GDM1 (cell line): ENCODE measurements around the gene SMIM36.
"Not testable (repeated sequence)": the region's sequence is repeated elsewhere in the genome, so short reads cannot be mapped to it uniquely, and the experiment has no call there.

Source experiments
- DNase-seq: peaks from one replicate; lab custom pipeline; 2025; lab: John Stamatoyannopoulos, UW

The SMIM36 gene

DNA sequence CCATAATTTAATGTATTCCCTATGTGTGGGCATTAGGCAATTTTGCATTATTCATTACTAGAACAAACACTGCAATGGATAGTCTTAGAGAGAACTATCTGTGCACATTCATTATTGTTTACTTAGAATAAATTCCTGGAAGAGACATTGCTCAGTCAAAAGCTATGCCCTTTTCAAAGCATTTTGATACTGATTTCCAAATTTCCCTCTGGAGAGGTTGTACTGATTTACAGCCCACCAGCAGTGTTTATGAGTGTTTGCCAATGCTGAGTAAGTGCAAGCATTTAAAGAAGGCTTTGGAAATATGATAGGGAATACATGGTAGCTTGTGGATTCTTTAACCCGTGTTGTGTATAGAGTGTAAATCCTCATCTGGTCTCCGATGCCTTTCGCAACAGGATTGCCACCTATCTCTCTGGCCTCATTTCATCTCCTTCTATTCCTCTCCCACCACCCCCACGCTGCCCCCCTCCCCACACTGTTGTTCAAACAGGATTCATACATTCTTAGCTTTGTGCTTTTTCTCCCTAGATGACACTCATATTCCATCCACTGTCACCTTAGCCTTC is 56.3 kb downstream of the SMIM36 start:
- no peak for DNase-seq

DNA sequence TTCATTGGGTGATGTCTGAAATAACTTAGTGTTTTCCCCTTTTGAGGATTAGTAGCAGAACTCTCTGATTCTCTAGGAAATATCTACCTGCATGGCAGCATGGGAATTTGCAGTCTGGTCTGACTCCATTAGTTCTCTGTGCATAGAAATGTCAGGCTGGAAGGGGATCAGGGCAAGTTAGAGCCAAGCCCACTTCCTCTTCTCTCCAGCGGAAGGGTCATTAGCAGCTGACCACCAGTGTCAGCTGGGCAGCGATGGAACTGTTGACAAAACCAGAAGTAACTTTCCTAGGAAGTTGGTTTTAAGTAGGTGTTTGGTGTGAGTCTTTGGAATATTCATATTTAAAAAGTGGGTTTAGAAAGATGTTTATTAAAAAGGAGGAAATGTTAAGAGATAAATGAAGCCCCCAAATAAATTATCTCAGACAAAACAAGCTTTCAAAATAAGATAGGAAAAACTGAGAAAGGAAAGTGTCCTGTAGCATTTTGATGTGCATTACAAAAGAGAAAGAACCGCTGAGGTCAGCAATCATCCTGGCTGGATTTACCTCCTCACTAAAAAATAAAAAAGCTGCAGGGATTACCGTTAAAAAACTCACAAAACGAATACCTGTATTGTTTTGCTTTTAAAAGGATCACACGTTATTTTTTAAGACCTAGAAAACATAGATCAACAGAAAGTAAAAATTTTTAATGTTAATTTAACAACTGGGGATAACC is 57.3 kb downstream of the SMIM36 start:
- no peak for DNase-seq

DNA sequence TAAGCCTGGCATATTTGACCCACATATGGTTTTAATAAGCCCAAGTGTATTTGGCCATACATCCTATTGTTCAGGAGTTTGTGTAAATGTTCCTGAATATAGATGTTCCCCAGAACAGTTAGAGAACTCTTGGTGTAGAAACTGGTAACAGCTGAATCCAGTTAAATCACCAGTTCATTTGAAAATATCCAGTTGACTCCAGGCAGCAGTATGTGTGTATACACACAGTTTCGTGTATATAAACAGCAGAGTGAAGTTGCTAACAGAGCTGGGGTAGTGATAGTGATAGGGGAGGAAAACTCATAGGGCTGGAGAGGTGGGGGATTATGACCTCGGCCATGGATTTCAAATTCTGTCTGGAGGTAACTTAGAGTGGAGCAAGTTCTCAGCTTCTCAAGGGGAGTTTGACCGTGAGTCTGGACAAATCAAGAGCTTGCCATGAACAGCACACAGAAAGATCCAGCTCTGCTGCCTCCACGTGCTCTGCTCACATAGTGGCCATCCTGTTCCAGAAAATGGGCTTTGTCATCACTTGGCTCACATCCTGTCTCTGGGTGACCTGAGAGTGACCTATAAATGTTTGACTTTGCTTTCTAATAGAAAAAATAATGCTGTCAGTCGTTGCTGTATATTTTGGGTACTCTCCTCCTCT is 59.0 kb downstream of the SMIM36 start:
- no peak for DNase-seq

DNA sequence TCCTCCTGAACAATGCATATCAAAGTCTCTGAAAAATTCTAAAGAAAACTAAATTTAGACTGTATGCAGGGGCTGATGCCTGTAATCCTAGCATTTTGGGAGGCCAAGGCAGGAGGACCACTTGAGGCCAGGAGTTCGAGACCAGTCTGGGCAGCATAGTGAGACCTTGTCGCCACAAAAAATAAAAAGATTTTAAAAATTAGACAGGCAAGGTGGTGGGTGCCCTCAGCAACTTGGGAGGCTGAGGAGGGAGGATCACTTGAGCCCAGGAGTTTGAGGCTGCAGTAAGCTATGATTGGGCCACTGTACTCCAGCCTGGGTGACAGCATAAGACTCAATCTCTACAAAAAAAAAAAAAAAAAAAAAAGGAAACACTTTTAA is 59.5 kb downstream of the SMIM36 start:
- DNase-seq = no peak

DNA sequence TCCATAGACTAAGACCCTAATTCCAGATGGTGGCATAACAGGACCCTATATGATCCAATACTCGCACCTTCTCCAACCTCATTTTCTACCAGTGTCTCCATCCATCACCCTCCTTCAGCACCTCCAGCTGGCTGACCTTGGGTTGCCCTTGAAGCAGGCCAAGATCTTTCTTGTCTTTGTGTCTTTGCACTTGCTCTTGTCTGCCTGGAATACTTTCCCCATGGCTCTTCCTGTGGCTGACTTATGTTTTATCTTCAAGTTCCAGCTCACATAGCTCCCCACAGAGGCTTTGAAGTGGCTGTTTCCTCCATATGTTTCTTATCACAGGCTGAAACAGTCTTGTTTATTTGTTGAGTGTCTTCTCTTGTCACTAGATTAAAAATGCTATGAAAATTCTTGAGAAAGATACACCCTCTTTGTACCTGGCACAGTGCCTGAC is 60.0 kb downstream of the SMIM36 start:
- DNase-seq = no peak

DNA sequence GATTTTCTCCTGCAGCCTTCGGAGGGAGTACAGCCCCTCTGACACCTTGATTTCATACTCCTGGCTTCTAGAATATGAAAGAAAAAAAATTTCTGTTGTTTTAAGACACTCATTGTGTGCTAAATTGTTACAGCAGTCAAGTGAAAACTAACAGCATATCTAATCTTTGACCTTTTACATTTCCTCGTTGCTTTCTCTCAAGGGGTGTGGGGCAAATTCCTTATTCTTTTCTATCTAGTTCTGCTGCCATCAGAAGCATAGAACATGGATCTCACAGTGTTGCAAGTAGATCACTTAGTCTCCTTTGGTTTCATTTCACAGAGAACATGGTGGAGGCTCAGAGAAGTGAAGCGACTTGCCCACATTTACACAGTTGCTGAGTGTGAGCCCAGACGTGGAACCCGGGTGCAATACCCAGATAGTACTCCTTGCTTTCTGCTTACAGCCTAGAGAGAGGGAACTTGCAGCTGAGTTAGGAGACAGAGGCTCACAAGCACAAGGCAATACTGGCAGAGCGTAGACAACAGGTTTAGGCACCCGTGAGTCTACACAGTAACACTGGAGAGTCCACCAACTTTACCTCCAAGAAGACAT is 60.9 kb downstream of the SMIM36 start:
- no peak for DNase-seq

DNA sequence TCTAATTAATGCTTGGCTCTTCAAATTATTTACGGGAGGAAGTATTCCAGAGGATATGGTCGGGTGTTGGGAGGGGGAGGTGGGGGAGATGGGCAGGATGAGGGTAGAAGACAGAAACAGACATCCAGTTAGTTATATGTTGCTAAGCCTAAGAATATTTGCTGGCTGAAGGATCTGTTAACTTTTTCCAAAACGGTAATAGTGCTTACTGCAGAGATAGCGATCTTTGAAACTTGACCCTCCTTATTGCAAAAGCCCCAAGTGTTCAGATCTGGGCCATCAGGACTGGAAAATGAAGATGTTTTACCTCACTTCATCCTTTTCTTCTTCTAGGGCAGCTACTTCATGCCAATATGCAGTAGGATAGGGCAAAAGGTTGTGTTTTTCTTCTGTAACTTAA is 62.6 kb downstream of the SMIM36 start:
- DNase-seq = no peak

DNA sequence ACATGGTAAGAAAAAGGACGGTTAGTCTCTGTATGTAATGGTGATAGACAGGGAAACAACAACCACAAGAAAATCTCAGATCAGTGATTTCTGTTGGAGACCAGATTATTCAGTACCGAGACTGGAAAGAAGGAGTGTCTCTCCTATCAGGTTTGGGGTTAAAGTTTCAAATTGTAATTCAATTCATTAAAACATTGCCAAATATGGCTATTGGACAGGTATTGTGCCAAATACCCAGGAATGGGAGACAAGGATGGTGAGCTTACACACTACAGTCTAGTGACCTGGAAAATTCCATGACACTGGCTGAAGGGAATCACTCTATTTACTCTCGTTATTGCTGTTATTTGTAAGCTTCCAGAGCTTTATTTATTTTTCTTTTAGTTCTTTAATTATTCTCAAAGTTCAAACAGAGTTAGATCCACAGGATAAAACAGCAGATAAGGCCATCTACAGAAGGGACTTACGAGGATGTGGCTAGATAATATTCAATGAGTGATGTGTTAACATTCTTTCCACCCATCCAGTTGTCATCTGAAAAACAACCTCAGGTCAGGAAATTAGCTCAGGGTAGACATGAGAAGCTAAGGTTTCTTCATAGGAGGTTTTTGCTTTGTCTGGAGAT is 64.6 kb downstream of the SMIM36 start:
- DNase-seq = no peak

DNA sequence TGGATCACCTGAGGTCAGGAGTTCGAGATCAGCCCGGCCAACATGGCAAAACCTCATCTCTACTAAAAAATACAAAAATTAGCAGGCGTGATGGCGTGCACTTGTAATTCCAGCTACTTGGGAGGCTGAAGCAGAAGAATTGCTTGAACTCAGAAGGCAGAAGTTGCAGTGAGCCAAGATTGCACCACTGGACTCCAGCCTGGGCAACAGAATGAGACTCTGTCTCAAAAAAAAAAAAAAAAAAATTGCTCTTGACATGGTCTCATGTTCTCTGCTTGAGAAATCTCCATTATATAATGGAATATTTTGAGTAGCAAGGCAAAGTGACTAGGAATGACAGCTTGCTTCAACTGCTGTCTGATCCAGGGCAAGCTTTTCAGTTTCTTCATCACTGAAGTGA is 65.2 kb downstream of the SMIM36 start:
- DNase-seq = not testable (repeated sequence)

DNA sequence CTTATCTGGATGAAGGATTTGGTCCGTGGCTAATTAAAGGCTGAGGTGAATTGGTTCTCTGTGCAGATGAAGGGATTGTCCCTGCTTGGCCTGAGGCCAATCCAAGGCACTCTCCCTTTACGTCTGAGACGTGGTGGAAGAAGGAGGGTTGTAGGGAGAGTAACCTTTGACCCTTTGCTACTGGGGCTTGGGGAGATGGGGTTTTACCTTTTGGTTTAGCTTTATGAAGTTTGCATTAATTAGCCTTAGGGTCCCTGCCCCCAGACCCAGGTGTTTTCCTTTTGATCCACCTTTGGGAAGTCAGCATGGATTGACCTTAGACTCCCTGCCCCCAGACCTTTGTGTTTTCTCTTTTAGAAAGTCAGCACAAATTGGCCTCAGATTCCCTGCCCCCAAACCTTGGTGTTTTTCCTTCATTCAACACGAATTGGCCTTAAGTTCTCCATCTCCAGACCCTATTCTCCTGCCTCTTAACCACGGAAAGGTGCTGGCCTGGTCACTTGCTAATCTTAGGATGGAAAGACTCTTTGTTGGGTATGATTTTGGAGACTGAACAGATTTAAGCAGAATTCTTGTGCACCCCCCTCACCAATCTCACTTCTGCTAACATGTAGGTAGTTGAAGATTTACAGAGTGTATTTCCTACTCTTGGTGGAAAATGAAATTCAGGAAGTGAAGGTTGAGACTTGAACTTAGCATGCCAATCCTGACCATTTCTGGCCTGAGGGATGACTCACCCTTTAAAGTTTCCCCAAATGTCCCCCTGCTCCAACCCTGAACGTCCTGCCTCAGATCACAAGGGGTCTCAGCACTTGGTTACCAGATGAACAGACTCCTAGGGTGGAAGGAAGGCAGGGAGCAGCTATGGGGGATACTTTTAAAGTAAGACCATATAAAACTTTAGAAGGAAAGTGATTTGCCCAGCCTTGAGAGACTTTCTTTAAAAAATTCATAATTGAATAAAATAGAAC is 66.5 kb downstream of the SMIM36 start:
- no peak for DNase-seq

DNA sequence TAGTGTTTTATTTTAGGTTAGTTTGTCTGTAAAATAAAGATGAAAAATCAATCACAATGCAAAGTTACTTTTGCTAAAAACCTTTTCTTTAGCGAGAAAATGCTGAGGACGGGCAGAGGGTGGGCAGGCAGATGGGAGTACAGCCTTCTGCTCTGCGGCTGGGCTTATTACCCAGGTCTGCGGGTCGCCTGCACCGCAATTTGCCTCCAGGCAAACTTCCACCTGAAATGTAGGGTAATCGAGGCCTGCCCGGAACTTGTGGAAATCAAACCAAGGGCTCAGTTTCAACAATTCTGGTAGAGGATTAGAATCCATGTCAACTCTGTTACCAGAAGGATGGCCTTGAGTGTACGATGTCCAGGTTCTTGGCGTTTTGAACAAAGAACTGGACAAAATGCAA is 67.3 kb downstream of the SMIM36 start:
- no peak for DNase-seq

DNA sequence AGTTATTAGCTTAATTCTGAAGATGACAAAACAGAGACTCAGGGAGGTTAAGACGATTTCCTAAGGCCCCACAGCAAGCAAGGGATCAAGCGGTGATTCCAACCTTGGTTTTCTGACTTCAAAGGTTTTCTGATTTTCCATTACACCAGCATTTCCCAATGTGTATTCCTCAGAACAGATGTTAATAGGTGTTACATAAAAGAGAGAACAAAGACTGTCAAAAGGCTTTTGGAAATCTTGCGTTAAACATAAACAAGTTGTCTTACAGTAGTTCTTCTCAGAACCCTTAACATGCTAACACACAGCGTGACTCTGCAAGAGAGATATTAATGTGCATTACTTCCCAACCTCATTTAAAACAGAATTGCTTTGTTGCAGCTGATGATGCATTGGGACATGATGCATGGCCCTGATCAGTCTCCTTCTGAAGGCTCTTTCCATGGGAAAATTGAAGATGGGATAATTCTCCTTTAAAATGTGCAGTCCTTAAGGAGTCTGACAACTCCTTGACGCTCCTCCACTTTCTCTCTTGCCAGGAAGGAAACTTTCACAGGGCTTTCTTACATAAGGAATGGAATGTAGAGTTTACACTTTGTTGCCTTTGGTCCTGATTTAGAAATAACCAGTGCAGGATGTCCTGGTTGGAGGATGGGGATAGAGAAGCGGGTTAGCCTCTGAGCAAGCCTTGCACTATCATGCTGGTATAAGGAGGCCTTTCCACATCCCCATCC is 68.1 kb downstream of the SMIM36 start:
- no peak for DNase-seq

DNA sequence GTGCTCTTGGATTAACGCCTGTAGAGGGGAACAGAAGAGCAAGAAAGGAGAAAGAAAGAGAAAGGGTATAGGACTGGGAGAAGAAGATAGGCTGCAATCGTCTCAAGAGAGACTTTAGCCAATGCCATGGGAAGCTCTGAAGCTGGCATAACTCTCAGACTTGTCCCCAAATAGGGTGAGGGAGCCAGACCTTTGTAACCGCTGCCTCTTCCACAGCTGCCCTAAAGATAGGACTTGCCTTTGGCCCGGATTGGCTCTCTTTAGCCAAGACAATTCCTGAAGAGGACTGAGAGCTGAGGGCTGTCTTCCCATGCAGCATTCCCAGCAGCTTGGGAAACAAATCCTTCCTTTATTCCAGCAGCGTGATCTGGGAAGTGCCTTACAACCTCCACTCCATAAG is 68.8 kb downstream of the SMIM36 start:
- no peak for DNase-seq

DNA sequence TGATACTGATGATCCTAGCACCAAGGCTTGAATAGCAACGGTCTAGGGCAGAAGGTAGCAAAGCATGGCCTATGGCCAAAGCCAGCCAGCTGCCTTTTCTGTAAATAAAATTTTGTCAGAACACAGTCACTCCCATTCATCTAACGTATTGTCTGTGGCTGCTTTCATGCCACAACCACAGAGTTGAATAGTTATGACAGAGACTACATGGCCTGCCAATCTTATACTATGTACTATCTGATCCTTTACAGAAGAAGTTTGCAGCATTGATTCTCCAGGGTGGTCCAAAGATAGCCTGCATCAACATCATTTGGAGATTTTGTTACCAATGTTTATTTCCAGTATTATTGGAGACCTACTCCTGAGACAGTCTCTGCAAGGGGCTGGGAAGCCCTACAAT is 69.7 kb downstream of the SMIM36 start:
- DNase-seq = no peak

DNA sequence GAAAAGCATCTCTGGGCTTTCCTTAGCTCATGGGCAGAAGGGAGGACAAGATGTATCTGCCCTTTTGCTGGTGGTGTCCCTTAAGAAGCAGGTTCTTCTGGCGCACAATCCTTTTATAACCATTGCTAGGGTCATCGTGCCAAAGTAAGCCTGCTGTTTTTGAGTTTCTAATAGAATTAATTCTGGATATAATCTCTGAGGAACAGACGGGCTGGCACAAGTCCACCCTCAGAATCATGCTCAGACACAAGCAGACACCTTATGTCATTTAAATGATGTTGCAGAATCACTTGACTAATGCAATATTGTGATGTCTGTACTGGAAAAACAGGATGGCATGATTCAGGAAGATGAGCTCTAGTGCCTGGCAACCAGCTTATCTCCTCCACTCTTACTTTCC is 70.9 kb downstream of the SMIM36 start:
- DNase-seq = no peak

DNA sequence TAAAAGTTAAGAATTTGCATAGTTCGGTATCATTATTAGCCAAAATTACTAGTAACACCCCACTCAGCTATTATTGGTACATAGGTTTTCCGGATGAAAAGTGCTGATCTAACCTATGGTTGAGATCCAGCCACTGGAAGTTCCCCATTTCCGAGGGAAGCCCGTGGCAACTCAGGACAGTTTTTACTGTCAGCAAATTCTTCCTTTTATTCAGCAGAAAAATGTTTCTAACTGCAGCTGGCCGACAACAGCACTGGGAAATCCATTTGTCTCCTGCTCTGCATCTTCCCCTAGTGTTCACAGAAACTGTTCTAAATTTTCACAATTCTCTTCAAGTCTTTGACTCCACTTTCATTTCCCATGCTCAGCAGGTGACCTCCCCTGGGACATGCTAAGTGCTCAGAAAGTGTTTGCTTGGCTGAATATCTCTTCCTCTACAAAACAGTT is 74.1 kb downstream of the SMIM36 start:
- no peak for DNase-seq

DNA sequence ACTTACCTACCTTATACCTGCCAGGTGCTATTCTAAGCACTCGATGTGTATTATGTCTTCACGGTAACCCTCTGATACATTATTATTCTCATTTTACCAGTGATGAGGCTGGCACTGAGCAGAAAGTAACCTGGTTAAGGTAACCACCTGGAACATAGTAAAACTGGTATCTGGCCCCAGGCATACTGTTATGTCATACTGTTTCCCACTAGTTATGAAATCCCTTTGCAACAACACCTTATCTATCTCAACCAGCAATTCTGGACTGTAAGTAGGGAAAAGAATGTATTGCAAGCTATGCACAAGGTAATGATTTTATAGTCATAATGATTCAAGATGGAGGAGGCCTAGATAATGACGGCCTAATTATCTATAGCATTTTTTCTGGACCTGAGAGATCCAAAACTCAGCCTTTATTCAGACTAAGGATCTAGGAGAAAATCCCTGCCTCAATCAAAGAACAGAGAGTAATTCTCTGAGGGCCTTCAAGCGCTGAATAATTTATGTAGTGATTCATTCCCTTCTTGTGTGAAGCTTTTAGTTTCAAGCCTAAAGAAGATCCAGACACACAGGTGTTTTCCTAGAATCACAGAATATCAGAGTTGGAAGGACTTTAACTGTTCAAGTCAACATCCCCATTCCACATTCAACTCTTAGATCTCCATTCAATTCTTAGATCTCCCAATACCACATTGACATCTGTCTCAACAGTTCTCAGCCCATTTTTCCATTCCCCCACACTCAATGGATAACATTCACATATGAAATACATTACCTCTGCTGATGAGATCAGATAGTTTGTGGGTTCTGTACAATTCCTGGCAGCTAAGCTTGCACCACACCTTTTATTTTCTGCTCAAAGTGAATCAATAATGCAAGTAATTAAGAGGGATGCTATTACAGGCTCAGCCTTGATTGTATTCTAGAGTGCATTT is 74.8 kb downstream of the SMIM36 start:
- DNase-seq = no peak

DNA sequence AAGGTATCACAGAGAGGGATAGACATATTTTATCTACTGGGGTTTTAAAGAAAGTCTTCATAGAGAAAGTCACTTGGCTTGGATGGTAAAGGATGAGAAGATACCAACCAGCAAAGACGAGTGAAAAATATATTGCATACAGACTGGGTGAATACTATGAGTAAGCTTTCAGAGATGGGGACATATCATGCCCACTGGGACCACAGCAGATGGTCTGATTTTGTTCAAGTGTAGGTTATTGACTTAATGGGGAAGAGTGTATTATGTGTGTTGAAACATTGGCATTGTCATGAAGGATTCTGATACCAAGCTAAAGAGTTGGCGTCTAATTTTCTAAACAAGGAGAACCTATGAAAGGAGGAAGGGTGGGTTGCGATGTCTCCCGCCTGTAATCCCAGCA is 75.8 kb downstream of the SMIM36 start:
- no peak for DNase-seq

DNA sequence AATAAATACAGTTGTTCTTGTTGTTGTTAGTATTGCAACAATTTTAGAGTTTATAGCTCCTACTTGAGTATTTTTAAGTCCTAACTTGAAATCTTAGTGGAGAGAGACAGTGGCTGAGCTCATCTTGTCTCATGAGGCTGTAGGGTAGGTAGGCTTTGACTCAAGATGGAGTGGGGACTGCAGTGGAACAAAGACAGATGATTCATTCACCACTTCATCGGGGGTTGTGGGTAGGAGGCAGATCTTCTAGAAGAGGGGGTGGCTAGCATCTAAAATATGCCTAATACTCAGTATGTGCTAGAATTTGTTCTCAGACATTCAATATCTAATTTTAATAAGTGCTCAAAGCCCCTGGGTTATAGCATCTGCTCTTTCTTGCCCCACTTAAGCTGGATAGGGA is 76.5 kb downstream of the SMIM36 start:
- no peak for DNase-seq
